Tibial artery (tissue), 4 donors: ENCODE measurements around the gene CNTNAP1.
A peak's percentile ranks its signal among the peaks of the same experiment; 100 is the strongest.

Experiments used
- DNase-seq, 2 donors: peaks; one replicate each; pipeline ENCODE4 v3.0.0-alpha.2; 2019
- H3K27ac ChIP-seq, 2 donors: fragments of 200-600 bp; sonication (generic) in 1 of 2; 1 replicate in 1 of 2; 2 replicates in 1 of 2; pipeline ENCODE4 v1.5.1; 2018 to 2019; ENCODE audit warnings: mild to moderate bottlenecking in 1 of 2
- H3K27me3 ChIP-seq, 2 donors: fragments of 200-600 bp; sonication (generic) in 1 of 2; one replicate each; pipeline versions ENCODE4 v1.5.1 to v1.6.0; 2016 to 2019
- H3K36me3 ChIP-seq, 3 donors: fragments of 200-600 bp; sonication (generic) in 2 of 3; one replicate each; pipeline ENCODE4 v1.5.1; 2016 to 2019; ENCODE audit warnings: mild to moderate bottlenecking in 2 of 3
- H3K4me1 ChIP-seq, 4 donors: fragments of 200-600 bp; sonication (generic) in 2 of 4; 1 replicate in 3 of 4; 2 replicates in 1 of 4; pipeline ENCODE4 v1.5.1; 2016 to 2019
- H3K4me3 ChIP-seq, 2 donors: fragments of 200-600 bp; sonication (generic) in 1 of 2; 1 replicate in 1 of 2; 2 replicates in 1 of 2; pipeline ENCODE4 v1.5.1; 2018 to 2019; ENCODE audit warnings: mild to moderate bottlenecking in 2 of 2
- H3K9me3 ChIP-seq, 3 donors: fragments of 200-600 bp; sonication (generic) in 1 of 3; one replicate each; pipeline ENCODE4 v1.5.1; 2016 to 2019
- intact Hi-C: fragments of 100-400 bp; cut with DNase I; formaldehyde crosslinking; loops from one replicate; pipeline ENCODE4 v1.15.0; 2023; ENCODE audit warnings: low total_unique reads
- TF ChIP-seq, protein P1 (sequence below), 2 experiments: fragments of 200-600 bp in 1 of 2; fragments of 450-650 bp in 1 of 2; IDR thresholded peaks; one replicate each; pipeline ENCODE4 v1.5.1; 2017 to 2019; ENCODE audit warnings: antibody characterized with exemption in 2 of 2, mild to moderate bottlenecking in 1 of 2, moderate library complexity in 1 of 2

CNTNAP1 gene

DNA sequence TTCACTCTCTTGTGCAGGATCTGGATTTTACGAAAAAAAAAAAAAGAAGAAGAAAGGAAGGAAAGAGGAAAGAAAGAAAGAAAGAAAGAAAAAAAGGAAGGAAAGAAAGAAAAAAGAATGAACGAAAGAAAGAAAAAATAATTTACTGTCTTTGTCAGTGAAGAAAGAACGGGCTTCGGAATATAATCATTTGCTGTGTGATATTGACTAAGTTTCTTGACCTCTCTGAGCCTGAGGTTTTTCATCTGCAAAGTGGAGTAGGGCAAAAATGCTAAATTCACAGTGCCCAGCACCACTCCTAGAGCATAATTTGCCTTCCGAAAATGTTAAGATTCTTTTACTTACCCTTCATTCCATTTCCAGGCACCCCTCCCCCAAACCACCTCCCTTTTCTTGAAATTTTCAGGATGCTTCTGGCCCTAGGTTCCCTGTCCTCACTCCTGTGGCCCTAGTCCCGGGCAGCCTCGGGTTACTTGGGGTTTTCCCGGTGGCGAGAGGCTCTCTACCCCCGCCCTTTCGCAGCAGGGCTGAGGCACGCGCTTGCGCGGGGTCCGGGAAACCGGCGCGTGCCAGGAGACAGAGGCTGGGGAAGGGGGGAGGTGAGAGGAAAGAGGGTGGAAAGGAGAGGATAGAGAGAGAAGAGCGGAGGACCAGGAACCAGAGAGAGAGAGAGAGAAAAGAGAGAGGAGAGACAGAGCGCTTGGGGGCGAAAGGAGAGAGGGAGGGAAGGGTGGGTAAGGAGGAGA lies at the start of gene CNTNAP1:
Gene CNTNAP1 (plus strand): TSS at position 556 of the 746 bp plus-strand sequence. CDS start 299 bp downstream, outside the sequence.
- Histone ChIP-seq H3K4me3 (peak within 1 kb of the TSS; percentile 48 to 56), H3K36me3 (peaks cover 0 to 17% (median 6%) of the 10 kb centered on the region in 3 donors), H3K27ac (peak within 1 kb of the TSS; percentile 41 to 94), H3K9me3 (no peaks in the 10 kb centered on the region), H3K27me3 (no peaks in the 10 kb centered on the region), H3K4me1 (peaks cover 0 to 66% (median 52%) of the 10 kb centered on the region in 4 donors)
- DNase-seq, result peak; percentile 60 to 84
- intact Hi-C loops, result loop anchor here (5.0 kb wide), 1 partner anchor 75 kb away; the partner anchor contains the start of genes RETREG3 and TUBG1
- TF ChIP-seq, protein P1, sequence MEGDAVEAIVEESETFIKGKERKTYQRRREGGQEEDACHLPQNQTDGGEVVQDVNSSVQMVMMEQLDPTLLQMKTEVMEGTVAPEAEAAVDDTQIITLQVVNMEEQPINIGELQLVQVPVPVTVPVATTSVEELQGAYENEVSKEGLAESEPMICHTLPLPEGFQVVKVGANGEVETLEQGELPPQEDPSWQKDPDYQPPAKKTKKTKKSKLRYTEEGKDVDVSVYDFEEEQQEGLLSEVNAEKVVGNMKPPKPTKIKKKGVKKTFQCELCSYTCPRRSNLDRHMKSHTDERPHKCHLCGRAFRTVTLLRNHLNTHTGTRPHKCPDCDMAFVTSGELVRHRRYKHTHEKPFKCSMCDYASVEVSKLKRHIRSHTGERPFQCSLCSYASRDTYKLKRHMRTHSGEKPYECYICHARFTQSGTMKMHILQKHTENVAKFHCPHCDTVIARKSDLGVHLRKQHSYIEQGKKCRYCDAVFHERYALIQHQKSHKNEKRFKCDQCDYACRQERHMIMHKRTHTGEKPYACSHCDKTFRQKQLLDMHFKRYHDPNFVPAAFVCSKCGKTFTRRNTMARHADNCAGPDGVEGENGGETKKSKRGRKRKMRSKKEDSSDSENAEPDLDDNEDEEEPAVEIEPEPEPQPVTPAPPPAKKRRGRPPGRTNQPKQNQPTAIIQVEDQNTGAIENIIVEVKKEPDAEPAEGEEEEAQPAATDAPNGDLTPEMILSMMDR (IDR thresholded peaks at IDR 0.05), result no peak

DNA sequence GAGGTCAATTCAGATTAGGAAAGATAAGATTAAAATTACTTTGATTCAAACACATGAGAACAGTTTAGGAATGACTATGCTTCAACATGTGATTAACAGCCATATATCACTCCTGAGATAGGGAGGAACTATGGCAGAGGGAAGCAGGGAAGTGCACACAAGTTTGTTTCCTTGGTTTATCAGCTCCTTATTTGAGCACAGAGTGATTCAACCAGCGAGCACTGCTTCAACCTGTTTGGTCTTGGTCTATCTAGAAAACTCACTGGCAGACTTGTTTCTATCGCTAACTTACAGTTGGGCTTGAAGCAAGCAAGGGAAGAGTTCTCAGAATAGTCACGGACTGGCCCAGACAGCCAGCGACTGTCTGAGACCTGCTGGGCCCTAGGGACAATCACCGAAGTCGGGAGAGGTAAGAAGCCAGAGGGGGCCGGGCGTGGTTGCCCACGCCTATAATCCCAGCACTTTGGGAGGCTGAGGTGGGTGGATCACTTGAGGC lies 49.3 kb upstream of the CNTNAP1 start:
- no peaks in the 10 kb centered on the region for H3K36me3 ChIP-seq
- no peak overlapping the region for H3K27ac ChIP-seq
- TF ChIP-seq, protein P1 (IDR thresholded peaks at IDR 0.05), result no peak
- intact Hi-C loops, result no loop called here
- H3K27me3 ChIP-seq, result no peaks in the 10 kb centered on the region
- DNase-seq, result no peak
- no peaks in the 10 kb centered on the region for H3K9me3 ChIP-seq
- no peak overlapping the region for H3K4me3 ChIP-seq
- H3K4me1 ChIP-seq, result no peaks in the 10 kb centered on the region

GRCh38 chr17:42639525-42640113 lies 42.7 kb upstream of the CNTNAP1 start:
- TF ChIP-seq, protein P1 (IDR thresholded peaks at IDR 0.05), result no peak
- no peaks in the 10 kb centered on the region for H3K9me3 ChIP-seq
- intact Hi-C loops, result no loop called here
- H3K36me3 ChIP-seq, result no peaks in the 10 kb centered on the region
- no peaks in the 10 kb centered on the region for H3K4me1 ChIP-seq
- DNase-seq, result no peak
- no peak overlapping the region for H3K4me3 ChIP-seq
- H3K27ac ChIP-seq, result no peak overlapping the region
- no peaks in the 10 kb centered on the region for H3K27me3 ChIP-seq

- intact Hi-C loops, result no loop called here
- Histone ChIP-seq H3K4me1 (no peaks in the 10 kb centered on the region), H3K4me3 (no peak overlapping the region), H3K27ac (no peak overlapping the region), H3K9me3 (no peaks in the 10 kb centered on the region), H3K36me3 (no peaks in the 10 kb centered on the region), H3K27me3 (no peaks in the 10 kb centered on the region)
- DNase-seq, result no peak
- TF ChIP-seq, protein P1 (IDR thresholded peaks at IDR 0.05), result no peak
These were observed 42.2 kb upstream of the CNTNAP1 start for GRCh38 chr17:42640121-42640520.

DNA sequence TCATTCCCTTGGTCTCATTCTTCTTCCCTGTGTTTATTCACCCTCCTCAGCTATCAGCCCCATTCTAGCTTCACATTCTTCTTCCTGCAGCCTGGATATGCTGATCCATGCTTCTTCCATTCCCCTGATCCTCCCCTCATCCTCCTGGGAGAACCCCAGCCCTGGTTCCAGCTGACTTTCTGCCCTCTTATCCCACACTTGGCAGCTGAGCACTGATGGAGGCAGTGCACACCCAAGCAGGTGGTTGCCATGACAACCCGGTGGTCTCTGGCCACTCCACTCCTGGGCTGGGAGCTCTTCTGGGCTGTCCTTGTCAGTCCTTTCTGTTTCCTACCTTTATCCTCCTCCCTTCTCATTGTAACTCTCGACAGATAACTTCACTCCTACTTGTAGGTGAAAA lies 40.0 kb upstream of the CNTNAP1 start:
- Histone ChIP-seq H3K27ac (no peak overlapping the region), H3K4me1 (no peaks in the 10 kb centered on the region), H3K4me3 (no peak overlapping the region), H3K9me3 (no peaks in the 10 kb centered on the region), H3K27me3 (no peaks in the 10 kb centered on the region), H3K36me3 (no peaks in the 10 kb centered on the region)
- intact Hi-C loops, result no loop called here
- TF ChIP-seq, protein P1 (IDR thresholded peaks at IDR 0.05), result no peak
- DNase-seq, result no peak
